ENCODE data around the gene CNTNAP2.

The CNTNAP2 gene

GRCh38 chr7:146874722-146875121, 758.1 kb downstream of the CNTNAP2 start:
- no peak for DNase-seq (ENCODE audit: low read depth, low spot score)
- TF ChIP-seq EZH2 (IDR thresholded peaks at IDR 0.05) (no peak), FOXP2 (optimal IDR thresholded peaks at IDR 0.05; ENCODE audit: control extremely low read depth, extremely low read length, insufficient read depth) (no peak), POLR2AphosphoS5 (IDR thresholded peaks at IDR 0.05; ENCODE audit: borderline replicate concordance, low read depth, low read length) (no peak)
- Histone ChIP-seq H3K9ac (ENCODE audit: insufficient read length) (no peak overlapping the region), H3K36me3 (ENCODE audit: insufficient read depth, low read length) (no peaks in the 10 kb centered on the region), H3K4me3 (no peak overlapping the region), H3K9me3 (ENCODE audit: low read depth, low read length) (no peaks in the 10 kb centered on the region), H3K27ac (no peak overlapping the region)

DNA sequence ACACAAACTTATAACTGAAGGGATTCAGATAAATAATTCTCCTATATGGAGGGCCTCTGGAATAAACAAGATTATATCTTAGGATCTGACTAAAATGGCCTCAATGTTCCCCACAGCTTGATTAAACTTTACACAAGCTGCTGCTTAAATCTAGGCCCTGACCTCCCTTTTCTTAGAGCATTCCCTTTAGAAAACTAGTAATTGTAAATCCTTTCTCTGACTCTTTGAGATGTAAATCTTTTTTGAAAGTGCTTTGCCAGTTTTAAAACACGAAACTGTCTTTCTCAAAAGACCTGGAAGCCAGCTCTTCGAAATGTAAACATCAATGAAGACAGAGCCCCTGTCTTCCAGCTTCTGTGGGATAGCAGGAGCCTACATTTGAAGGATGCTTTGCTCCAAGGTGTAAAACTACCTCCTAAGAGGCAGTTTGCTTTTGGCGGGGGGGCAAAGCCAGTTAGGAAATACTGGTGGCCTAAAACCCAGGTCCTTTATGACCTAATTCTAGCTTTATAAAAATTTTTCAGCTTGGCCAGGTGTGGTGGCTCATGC, 758.7 kb downstream of the CNTNAP2 start:
- Histone ChIP-seq H3K27ac (0 out of 2 replicates have a peak overlapping the region, but pooled peaks have one; percentile 32), H3K9me3 (ENCODE audit: low read depth, low read length) (no peaks in the 10 kb centered on the region), H3K4me3 (no peak overlapping the region), H3K36me3 (ENCODE audit: insufficient read depth, low read length) (no peaks in the 10 kb centered on the region), H3K9ac (ENCODE audit: insufficient read length) (no peak overlapping the region)
- no peak for TF ChIP-seq EZH2 (IDR thresholded peaks at IDR 0.05)
- no peak for TF ChIP-seq POLR2AphosphoS5 (IDR thresholded peaks at IDR 0.05; ENCODE audit: borderline replicate concordance, low read depth, low read length)
- no peak for TF ChIP-seq FOXP2 (optimal IDR thresholded peaks at IDR 0.05; ENCODE audit: control extremely low read depth, extremely low read length, insufficient read depth)
- DNase-seq (ENCODE audit: low read depth, low spot score) = no peak

GRCh38 chr7:146875981-146876380, 759.4 kb downstream of the CNTNAP2 start:
- Histone ChIP-seq H3K36me3 (ENCODE audit: insufficient read depth, low read length) (no peaks in the 10 kb centered on the region), H3K9me3 (ENCODE audit: low read depth, low read length) (no peaks in the 10 kb centered on the region), H3K4me3 (no peak overlapping the region), H3K9ac (ENCODE audit: insufficient read length) (no peak overlapping the region), H3K27ac (no peak overlapping the region)
- DNase-seq (ENCODE audit: low read depth, low spot score) = no peak
- TF ChIP-seq FOXP2 (optimal IDR thresholded peaks at IDR 0.05; ENCODE audit: control extremely low read depth, extremely low read length, insufficient read depth) (no peak), POLR2AphosphoS5 (IDR thresholded peaks at IDR 0.05; ENCODE audit: borderline replicate concordance, low read depth, low read length) (no peak), EZH2 (IDR thresholded peaks at IDR 0.05) (no peak)

GRCh38 chr7:146876411-146876810, 759.8 kb downstream of the CNTNAP2 start:
- Histone ChIP-seq H3K4me3 (no peak overlapping the region), H3K9ac (ENCODE audit: insufficient read length) (no peak overlapping the region), H3K27ac (no peak overlapping the region), H3K36me3 (ENCODE audit: insufficient read depth, low read length) (no peaks in the 10 kb centered on the region), H3K9me3 (ENCODE audit: low read depth, low read length) (no peaks in the 10 kb centered on the region)
- TF ChIP-seq POLR2AphosphoS5 (IDR thresholded peaks at IDR 0.05; ENCODE audit: borderline replicate concordance, low read depth, low read length) (no peak), FOXP2 (optimal IDR thresholded peaks at IDR 0.05; ENCODE audit: control extremely low read depth, extremely low read length, insufficient read depth) (no peak), EZH2 (IDR thresholded peaks at IDR 0.05) (no peak)
- no peak for DNase-seq (ENCODE audit: low read depth, low spot score)

DNA sequence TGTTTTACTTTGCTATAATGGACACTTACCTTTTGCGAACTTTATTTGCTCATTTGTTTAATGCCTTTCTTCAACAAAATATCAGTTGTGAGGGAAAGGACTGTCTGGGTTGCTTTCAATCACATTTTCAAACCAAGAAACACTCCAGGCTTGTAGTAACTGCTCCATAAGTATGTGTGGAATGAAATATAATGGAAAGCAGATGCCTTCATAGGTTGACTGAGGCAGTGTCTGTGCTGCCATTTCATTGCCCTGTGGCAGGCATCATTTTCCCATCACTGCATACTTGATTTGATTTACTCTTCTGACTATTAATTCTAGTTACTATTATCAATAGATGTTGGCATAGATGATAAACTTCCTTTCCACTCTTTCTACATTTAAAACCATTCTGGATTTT, 762.3 kb downstream of the CNTNAP2 start:
- DNase-seq (ENCODE audit: low read depth, low spot score) = no peak
- Histone ChIP-seq H3K27ac (peak overlapping the region; percentile 72), H3K9ac (ENCODE audit: insufficient read length) (no peak overlapping the region), H3K9me3 (ENCODE audit: low read depth, low read length) (no peaks in the 10 kb centered on the region), H3K36me3 (ENCODE audit: insufficient read depth, low read length) (no peaks in the 10 kb centered on the region), H3K4me3 (no peak overlapping the region)
- TF ChIP-seq EZH2 (IDR thresholded peaks at IDR 0.05) = no peak
- no peak for TF ChIP-seq FOXP2 (optimal IDR thresholded peaks at IDR 0.05; ENCODE audit: control extremely low read depth, extremely low read length, insufficient read depth)
- no peak for TF ChIP-seq POLR2AphosphoS5 (IDR thresholded peaks at IDR 0.05; ENCODE audit: borderline replicate concordance, low read depth, low read length)

DNA sequence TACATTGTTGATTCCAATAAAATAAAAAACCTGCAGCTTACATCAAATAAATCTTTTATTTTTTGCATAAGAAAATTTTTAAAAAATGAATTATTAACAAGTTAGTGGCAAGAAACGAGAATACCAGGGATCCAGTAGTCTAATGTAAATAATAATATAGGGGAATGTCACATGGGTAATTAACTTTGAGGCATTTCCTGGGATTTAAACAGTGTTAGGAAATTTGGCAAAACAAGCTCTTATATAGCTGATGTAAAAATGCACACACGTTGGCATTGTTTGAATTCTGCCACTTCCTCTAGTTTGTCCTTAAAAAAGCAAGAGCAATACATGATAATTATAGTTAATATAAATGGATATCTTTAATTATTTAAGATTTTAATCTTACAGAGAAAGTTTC, 768.6 kb downstream of the CNTNAP2 start:
- Histone ChIP-seq H3K9me3 (ENCODE audit: low read depth, low read length) (no peaks in the 10 kb centered on the region), H3K27ac (peak overlapping the region; percentile 94), H3K4me3 (peak overlapping the region; percentile 69), H3K36me3 (ENCODE audit: insufficient read depth, low read length) (no peaks in the 10 kb centered on the region), H3K9ac (ENCODE audit: insufficient read length) (no peak overlapping the region)
- TF ChIP-seq EZH2 (IDR thresholded peaks at IDR 0.05) (no peak), FOXP2 (optimal IDR thresholded peaks at IDR 0.05; ENCODE audit: control extremely low read depth, extremely low read length, insufficient read depth) (no peak), POLR2AphosphoS5 (IDR thresholded peaks at IDR 0.05; ENCODE audit: borderline replicate concordance, low read depth, low read length) (no peak)
- DNase-seq (ENCODE audit: low read depth, low spot score) = peak; percentile 66

DNA sequence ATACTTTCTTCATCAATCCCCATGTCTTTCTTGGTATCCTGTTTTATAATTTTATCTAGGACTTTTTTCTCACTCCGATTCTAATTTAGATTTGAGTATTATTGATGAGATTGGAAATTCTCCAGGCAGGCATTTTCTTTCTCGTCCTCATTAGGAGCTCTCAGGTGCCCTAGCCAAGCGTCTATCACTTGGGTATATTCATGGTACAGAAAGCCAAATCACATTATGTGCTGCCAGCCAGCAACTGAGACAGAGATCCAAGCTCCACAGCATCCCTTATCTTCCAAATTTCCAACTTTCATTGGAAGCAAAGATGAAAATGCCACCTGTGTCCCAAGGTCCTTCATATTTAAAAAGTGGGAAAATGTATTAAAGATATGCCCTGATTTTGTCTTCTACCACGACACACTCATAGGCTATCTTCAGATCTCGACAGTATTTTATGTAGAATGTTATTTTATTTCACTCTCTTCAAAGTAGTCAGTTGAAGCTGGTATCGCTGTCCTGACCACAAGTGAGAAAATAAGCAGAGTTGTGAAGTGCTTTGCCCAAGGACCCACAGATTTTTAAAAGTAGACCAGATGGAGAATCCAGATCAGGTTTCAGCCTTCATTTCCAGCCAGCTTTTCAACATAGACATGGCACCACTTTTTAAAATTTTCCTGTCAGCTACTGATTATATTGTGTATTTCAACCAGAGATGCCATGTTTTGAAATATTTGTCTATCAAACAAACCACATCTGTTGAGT, 773.4 kb downstream of the CNTNAP2 start:
- no peaks in the 10 kb centered on the region for H3K9me3 ChIP-seq (ENCODE audit: low read depth, low read length)
- H3K36me3 ChIP-seq (ENCODE audit: insufficient read depth, low read length) = no peaks in the 10 kb centered on the region
- TF ChIP-seq FOXP2 (optimal IDR thresholded peaks at IDR 0.05; ENCODE audit: control extremely low read depth, extremely low read length, insufficient read depth) = no peak
- TF ChIP-seq POLR2AphosphoS5 (IDR thresholded peaks at IDR 0.05; ENCODE audit: borderline replicate concordance, low read depth, low read length) = no peak
- TF ChIP-seq EZH2 (IDR thresholded peaks at IDR 0.05) = no peak
- no peak overlapping the region for H3K27ac ChIP-seq
- DNase-seq (ENCODE audit: low read depth, low spot score) = no peak
- H3K9ac ChIP-seq (ENCODE audit: insufficient read length) = no peak overlapping the region
- H3K4me3 ChIP-seq = no peak overlapping the region

GRCh38 chr7:146892151-146892550, 775.5 kb downstream of the CNTNAP2 start:
- no peaks in the 10 kb centered on the region for H3K36me3 ChIP-seq (ENCODE audit: insufficient read depth, low read length)
- H3K9me3 ChIP-seq (ENCODE audit: low read depth, low read length) = no peaks in the 10 kb centered on the region
- no peak overlapping the region for H3K4me3 ChIP-seq
- no peak for DNase-seq (ENCODE audit: low read depth, low spot score)
- no peak for TF ChIP-seq POLR2AphosphoS5 (IDR thresholded peaks at IDR 0.05; ENCODE audit: borderline replicate concordance, low read depth, low read length)
- no peak for TF ChIP-seq FOXP2 (optimal IDR thresholded peaks at IDR 0.05; ENCODE audit: control extremely low read depth, extremely low read length, insufficient read depth)
- no peak for TF ChIP-seq EZH2 (IDR thresholded peaks at IDR 0.05)
- H3K27ac ChIP-seq = no peak overlapping the region
- no peak overlapping the region for H3K9ac ChIP-seq (ENCODE audit: insufficient read length)
